GM21528 (cell line): Measurements from ENCODE around the gene ATP11B.
"Not testable (repeated sequence)": the region's sequence is repeated elsewhere in the genome, so short reads cannot be mapped to it uniquely, and the experiment has no call there.

Experiments used
- ATAC-seq: cut with Tn5 transposase; IDR thresholded peaks from one replicate; pipeline ENCODE4 v1.9.1; 2021; ENCODE audit warnings: mild to moderate bottlenecking, moderate library complexity; ENCODE audit not compliant: unreplicated experiment, low FRiP score

Gene ATP11B

DNA sequence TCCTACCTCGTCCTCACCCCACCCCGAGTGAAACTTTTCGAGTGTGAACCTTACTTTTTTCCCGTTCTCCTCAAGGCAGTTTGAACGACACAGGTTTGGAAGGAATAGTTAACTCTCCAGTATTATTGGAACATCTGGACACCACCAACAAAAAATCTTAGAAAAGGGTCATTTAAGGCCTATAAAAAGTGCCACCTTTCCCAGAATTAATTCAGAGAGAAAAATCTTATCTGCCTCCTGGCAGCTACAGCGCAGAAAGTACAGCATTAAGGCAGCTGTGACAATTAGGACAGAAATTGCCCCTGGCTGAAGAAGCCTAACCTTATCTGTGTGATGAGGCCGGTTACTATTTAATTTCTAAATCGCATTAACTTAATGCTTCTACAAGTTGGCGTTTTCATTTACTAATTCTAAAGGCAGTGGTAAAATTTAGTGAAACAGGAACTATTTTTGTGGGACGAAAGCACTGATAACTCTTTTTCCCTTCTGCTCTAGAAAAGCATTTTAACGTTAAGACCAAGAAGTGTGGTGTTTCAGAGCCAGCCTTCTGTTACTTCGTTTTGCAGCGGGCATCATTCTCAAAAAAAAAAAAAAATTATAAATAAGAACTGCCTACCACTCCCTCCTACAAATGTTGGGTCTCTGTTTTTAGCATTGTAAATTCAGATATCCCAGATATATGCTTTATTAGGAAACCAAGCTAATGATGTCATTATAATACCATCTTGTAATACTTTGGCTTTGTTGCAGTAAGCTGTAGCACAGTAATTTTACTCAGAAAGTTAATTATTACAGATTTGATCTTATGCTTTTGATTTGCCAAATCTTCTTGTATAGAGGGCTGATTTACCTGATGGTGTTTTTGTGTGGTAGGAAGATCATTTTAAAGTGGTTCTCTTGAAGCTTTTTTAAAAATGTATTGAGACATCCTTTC is 1.4 kb downstream of the ATP11B start:
- ATAC-seq: no peak

DNA sequence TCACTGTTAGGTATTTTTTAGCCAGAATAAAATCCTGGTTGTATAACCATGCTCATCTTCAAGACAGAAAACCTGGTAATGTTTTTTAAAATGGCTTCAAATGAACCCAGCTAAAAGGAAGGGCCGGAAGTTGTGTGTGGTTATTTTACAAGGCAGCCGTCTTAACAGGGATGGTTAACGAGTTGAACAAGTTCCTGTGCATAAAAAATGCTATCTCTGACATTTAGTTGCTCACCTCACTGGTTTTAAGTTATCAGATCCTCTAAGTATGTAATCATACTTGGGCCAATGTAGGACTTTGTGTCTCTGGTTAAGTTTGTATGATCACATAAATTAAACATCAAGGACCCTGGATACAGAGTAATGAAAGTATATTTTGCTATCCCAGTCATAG is 2.1 kb downstream of the ATP11B start:
- peak; percentile 28 for ATAC-seq

DNA sequence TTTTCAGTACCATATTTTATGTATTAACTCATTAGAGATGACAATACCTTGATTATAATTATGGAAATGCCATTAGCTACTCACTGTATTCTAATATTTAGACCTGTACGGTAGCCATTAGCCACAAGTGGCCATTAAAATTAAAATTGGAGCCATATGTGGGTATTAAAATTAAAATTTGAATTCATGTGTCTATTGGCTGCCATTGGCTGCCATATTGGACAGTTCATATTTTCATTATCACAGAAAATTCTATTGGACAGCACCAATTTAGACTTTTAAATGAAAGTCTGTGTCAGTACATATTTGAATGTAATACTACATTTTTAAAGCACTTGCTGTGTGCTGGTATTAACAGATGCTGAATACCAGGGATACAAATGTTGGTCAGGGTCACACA is 3.0 kb downstream of the ATP11B start:
- ATAC-seq: no peak

DNA sequence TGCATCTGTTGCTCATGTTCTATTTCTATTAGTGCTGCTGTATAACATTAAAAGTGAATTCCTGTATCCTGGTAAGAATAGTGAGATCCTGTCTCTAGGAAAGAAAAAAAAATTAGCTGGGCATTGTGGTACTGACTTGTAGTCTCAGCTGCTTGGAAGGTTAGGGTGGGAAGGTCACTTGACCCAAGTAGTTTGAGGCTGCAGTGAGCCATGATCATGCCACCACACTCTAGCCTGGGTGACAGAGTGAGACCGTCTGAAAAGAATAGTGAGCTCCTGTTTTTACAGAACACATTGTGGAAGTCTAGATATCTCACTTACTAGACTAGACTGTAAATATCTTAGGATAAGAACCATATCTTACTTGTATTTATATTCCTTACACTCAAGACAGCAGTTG is 4.6 kb downstream of the ATP11B start:
- no peak for ATAC-seq

GRCh38 chr3:182799143-182799542 is 5.8 kb downstream of the ATP11B start:
- ATAC-seq: not testable (repeated sequence)

DNA sequence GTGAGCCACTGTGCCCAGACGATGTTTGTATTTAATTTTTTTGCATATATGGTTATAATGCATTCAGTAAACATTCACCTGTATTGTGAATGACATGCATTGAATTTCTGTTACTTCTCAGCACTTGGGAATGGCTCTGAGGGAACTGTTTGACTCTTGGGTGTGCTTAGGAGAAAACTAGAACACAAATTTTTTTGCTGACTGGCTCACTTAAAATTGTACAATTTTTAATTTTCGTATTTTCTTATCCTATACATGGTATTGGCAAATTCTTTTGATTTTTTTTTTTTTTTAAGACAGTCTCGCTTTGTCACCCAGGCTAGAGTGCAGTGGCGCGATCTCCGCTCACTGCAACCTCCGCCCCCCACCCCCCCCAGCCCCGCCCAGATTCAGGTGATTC is 7.2 kb downstream of the ATP11B start:
- ATAC-seq: no peak

- no peak for ATAC-seq
These were observed 9.4 kb downstream of the ATP11B start for GRCh38 chr3:182802413-182803390.

DNA sequence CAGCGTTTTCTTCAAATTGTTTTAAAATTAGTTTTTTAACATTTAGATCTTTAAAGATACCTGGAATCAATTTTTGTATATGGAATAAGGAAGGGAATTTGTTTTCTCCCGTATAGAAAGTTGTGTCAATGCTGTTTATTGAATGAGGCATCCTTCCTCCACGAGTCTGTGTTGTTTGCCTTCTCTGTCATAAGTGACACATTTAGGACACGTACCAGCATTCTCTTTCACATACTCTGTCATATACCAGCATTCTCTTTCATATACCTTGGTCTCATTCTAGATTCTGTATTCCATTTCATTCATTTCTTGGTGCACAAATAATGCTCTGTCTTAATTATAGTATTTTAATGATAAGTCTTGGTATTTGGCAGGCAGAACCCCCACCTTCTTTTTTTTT is 10.3 kb downstream of the ATP11B start:
- ATAC-seq: no peak

DNA sequence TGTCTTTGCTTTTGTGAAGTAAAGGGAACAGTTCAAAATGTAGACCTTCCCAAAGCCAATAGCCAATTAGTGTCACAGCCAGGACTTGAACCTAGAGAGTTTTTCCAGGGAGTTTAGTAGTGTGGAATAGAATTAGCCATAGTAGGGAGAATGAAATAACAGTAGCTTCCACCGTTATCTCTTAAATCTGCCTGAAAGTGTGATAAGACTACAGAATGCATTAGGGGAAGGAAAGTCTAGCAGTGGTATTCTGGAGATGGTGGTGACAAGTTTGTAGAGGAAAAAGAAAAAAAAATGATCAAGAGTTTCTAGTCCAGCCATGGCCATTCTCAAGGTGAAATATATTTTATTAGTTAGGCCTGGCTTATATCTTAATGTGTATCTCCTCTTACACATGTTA is 13.8 kb downstream of the ATP11B start:
- ATAC-seq: no peak

DNA sequence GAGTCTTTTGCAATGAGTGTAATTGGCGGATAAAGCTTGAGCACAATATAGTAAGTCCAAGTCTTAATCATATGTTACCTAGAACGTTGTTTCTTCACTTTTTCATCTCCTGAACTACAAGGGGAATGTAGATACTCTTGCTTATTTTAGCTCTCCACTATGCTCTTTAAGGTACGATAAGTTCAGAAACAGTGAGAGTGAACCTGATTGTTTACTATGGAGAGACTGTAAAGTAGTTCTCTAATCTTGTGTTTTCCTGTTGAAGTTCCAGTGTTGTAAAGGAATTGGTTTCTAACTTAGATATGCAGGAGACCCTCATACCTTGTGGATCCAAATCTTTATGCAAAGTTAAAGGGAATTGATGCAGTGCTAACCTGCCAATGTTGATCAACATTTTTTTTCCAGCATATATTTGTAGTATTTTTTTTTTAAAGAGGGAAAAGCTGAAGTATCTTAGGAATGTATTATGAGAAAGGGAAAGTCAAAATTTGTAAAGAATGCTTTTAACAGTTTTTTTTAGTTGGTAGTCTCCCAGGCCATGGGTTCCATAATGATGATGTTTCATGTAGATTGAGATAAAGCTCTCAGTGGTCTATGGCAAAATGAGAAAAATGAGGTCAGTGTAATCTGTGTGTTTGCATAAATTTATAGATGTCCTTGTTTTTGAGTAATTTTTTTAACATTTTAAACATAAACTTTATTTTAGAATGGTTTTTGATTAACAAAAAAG is 14.9 kb downstream of the ATP11B start:
- no peak for ATAC-seq

DNA sequence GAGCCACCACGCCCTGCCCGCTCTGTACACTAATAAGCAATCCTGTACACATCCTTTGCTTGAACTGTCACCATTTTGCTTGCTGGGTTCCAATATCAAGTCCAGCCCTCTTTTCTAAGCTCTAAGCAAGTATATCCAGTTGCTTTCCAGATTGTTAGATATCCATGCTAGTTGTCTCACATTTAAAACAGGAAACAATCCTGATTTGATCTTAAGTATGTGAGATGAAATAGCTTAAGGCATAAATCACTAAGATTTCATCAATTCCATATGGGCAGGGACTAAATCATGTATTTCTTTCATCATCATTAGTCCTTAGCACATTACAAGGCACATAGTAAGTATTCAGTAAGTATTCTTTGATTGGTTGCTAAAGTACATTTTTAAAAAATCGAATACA is 16.2 kb downstream of the ATP11B start:
- no peak for ATAC-seq

- ATAC-seq: no peak
These were observed 17.4 kb downstream of the ATP11B start for GRCh38 chr3:182810574-182811268.

DNA sequence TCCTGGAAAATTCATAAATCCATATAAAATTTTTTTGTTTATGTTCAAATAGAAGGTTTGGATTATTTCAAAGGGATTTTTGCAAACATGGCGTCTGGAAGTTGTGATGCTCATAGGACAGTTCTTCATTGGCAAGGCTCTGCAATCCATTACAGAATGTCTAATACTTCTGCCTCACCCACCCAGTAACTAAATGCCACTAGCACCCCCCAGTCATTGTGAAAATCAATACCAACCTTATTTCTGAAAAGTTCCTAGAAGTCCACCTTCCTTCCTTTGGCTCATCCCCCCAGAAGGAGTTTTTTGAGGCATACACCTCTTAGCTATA is 17.9 kb downstream of the ATP11B start:
- no peak for ATAC-seq

GRCh38 chr3:182812123-182812522 is 18.8 kb downstream of the ATP11B start:
- ATAC-seq: no peak

GRCh38 chr3:182814419-182815062 is 21.2 kb downstream of the ATP11B start:
- no peak for ATAC-seq

- ATAC-seq: no peak
These were observed 22.9 kb downstream of the ATP11B start for GRCh38 chr3:182816181-182816580.

DNA sequence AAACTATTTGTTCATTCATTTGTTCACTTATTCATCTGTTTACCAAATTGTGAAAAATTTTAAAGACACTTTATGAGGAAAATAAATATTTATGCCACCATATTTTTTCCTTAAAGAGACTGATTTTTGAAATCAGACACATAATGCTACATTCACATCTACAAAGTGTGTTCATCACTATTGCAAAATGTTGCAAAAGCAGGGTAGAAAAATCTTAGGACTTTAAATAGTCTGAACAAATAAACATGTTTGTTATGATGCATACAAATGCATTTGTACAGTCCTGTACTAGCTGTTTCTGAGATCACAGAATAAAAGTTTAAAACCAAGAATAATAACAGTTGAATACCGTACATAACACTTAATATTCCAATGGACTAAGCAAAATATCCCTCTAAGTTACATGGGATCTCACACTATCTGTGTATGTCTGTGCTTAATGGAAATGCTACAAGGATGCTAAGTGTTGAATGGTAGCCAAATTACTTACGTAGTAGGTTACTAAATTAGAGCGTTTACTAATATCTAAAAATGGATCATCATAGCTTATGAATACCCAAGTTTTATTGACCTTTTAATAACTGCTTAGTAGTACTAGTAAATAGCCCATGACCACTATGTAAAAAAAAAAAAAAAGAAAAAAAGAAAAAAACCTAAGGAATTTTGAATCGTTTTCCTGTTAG is 25.1 kb downstream of the ATP11B start:
- no peak for ATAC-seq

DNA sequence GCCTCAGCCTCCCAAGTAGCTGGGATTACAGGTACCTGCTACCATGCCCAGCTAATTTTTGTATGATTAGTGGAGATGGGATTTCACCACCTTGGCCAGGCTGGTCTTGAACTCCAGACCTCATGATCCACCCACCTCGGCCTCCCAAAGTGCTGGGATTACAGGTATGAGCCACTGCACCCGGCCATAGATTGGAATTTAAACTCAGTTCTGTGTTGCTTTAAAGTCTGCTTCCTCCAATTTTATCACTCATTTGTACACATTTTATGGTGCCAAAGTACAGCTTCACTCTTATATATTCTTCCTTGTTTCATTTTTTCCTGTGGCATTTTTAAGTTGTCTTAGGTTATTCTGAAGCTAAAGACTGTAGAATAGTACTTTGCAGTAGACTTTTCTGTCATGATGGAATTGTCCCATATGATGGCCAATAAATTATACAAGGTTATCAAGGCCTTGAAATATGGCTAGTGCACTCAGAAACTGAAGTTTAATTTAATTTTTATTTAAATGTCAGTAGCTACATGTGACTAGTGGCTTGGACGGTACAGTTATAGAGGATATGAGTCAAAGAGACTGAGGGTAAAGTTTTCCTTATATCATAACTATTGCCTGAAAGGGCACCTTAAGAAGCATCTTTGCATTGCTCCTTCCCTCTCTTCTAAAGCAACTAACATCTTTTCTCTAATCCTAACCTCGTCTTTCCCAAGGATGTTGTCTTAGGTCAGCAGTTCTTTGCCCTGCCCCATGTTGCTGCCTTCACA is 28.1 kb downstream of the ATP11B start:
- ATAC-seq: no peak
